Mesendoderm (in vitro differentiated cells): ENCODE measurements around the gene BOD1.

Source experiments
- DNase-seq: peaks from one replicate; pipeline ENCODE4 v3.0.0; 2013
- H2AK5ac ChIP-seq: 2 replicates; pipeline ENCODE4 v1.6.1; 2013; ENCODE audit warnings: low read length, inconsistent platforms
- H2BK120ac ChIP-seq: 2 replicates; pipeline ENCODE4 v1.6.1; 2013; ENCODE audit warnings: low read depth, mild to moderate bottlenecking, low read length, moderate library complexity, mixed read lengths
- H2BK15ac ChIP-seq: replicated peaks from 2 replicates; pipeline ENCODE4 v1.6.1; 2013; ENCODE audit warnings: low read depth, mild to moderate bottlenecking, moderate library complexity
- H2BK5ac ChIP-seq: 2 replicates; pipeline ENCODE4 v1.6.1; 2013; ENCODE audit warnings: low read length, inconsistent platforms
- H3K18ac ChIP-seq: 2 replicates; pipeline ENCODE4 v1.6.1; 2013; ENCODE audit warnings: mild to moderate bottlenecking, low read length, mixed read lengths
- H3K23ac ChIP-seq: one replicate; pipeline ENCODE4 v1.6.1; 2013; ENCODE audit warnings: low read length
- H3K27ac ChIP-seq: 2 replicates; pipeline ENCODE4 v1.5.1; 2013; ENCODE audit warnings: low read depth, mild to moderate bottlenecking, inconsistent platforms, low read length, moderate library complexity
- H3K27me3 ChIP-seq: 2 replicates; pipeline ENCODE4 v1.6.1; 2013; ENCODE audit warnings: low read length, control low read depth, mild to moderate bottlenecking, inconsistent platforms; ENCODE audit not compliant: insufficient read depth, poor library complexity
- H3K36me3 ChIP-seq: 2 replicates; pipeline ENCODE4 v1.6.1; 2013; ENCODE audit warnings: low read length, inconsistent platforms; ENCODE audit not compliant: control insufficient read depth, insufficient read depth
- H3K4ac ChIP-seq: one replicate; pipeline ENCODE4 v1.6.1; 2013; ENCODE audit warnings: low read depth, mild to moderate bottlenecking, low read length, moderate library complexity
- H3K4me1 ChIP-seq: 2 replicates; pipeline ENCODE4 v1.6.1; 2013; ENCODE audit warnings: low read depth, low read length, inconsistent platforms; ENCODE audit not compliant: control insufficient read depth
- H3K4me2 ChIP-seq: 2 replicates; pipeline ENCODE4 v1.6.1; 2013; ENCODE audit warnings: low read length
- H3K4me3 ChIP-seq: 2 replicates; pipeline ENCODE4 v1.5.1; 2013; ENCODE audit warnings: mild to moderate bottlenecking, low read length
- H3K56ac ChIP-seq: one replicate; pipeline ENCODE4 v1.6.1; 2013; ENCODE audit warnings: low read length
- H3K79me1 ChIP-seq: 2 replicates; pipeline ENCODE4 v1.6.1; 2013; ENCODE audit warnings: low read length, inconsistent platforms
- H3K79me2 ChIP-seq: 2 replicates; pipeline ENCODE4 v1.6.1; 2013; ENCODE audit warnings: mild to moderate bottlenecking, low read length; ENCODE audit not compliant: control insufficient read depth, insufficient read depth
- H3K9ac ChIP-seq: 2 replicates; pipeline ENCODE4 v1.6.1; 2013; ENCODE audit warnings: low read length, inconsistent platforms
- H4K5ac ChIP-seq: one replicate; pipeline ENCODE4 v1.6.1; 2013; ENCODE audit warnings: low read length
- H4K8ac ChIP-seq: one replicate; pipeline ENCODE4 v1.6.1; 2013; ENCODE audit warnings: low read depth, mild to moderate bottlenecking, control low read depth, low read length, moderate library complexity
- WGBS: extraction: QIAGEN DNeasy Blood & Tissue Kit; methylation state at CpG from one replicate; pipeline ENCODE4 v1.1.7; 2013; ENCODE audit warnings: low lambda C conversion rate, missing lambda C conversion rate; ENCODE audit not compliant: insufficient coverage; ENCODE audit errors: extremely low coverage; 5-methylcytosine and 5-hydroxymethylcytosine counted together

BOD1 gene

GRCh38 chr5:173611706-173612105 lies 4.7 kb downstream of the BOD1 start:
- H4K5ac ChIP-seq: no peak overlapping the region
- H2BK120ac ChIP-seq: no peak overlapping the region
- no peaks in the 10 kb centered on the region for H3K27me3 ChIP-seq
- DNase-seq: no peak
- peaks cover 6% of the 10 kb centered on the region for H3K4me1 ChIP-seq
- peaks cover 66% of the 10 kb centered on the region for H3K79me2 ChIP-seq
- WGBS: no CpG with 5 or more reads among the region's 4 CpGs
- H3K4ac ChIP-seq: no peak overlapping the region
- no peak overlapping the region for H3K56ac ChIP-seq
- no peak overlapping the region for H3K18ac ChIP-seq
- no peak overlapping the region for H4K8ac ChIP-seq
- H2BK15ac ChIP-seq: no peak overlapping the region
- H3K9ac ChIP-seq: no peak overlapping the region
- H3K4me3 ChIP-seq: no peak overlapping the region
- no peak overlapping the region for H2BK5ac ChIP-seq
- H3K79me1 ChIP-seq: peaks cover 19% of the 10 kb centered on the region
- no peak overlapping the region for H3K27ac ChIP-seq
- no peak overlapping the region for H3K23ac ChIP-seq
- peaks cover 4% of the 10 kb centered on the region for H3K36me3 ChIP-seq
- no peak overlapping the region for H2AK5ac ChIP-seq
- H3K4me2 ChIP-seq: no peak overlapping the region

GRCh38 chr5:173604141-173604540 lies 12.3 kb downstream of the BOD1 start:
- Histone ChIP-seq H3K4me2 (no peak overlapping the region), H3K79me2 (no peaks in the 10 kb centered on the region), H3K4me1 (no peaks in the 10 kb centered on the region), H2BK5ac (no peak overlapping the region), H4K8ac (no peak overlapping the region), H2BK15ac (no peak overlapping the region), H3K4me3 (no peak overlapping the region), H2AK5ac (no peak overlapping the region), H3K9ac (no peak overlapping the region), H3K4ac (no peak overlapping the region), H3K27ac (no peak overlapping the region), H3K56ac (no peak overlapping the region), H3K23ac (no peak overlapping the region), H3K27me3 (no peaks in the 10 kb centered on the region), H3K36me3 (peaks cover 12% of the 10 kb centered on the region), H3K18ac (no peak overlapping the region), H3K79me1 (peaks cover 3% of the 10 kb centered on the region), H2BK120ac (no peak overlapping the region), H4K5ac (no peak overlapping the region)
- no CpG with 5 or more reads among the region's 1 CpG for WGBS
- DNase-seq: no peak

GRCh38 chr5:173602423-173602822 lies 14.0 kb downstream of the BOD1 start:
- no peak overlapping the region for H3K4me2 ChIP-seq
- H2BK5ac ChIP-seq: no peak overlapping the region
- H3K56ac ChIP-seq: no peak overlapping the region
- H3K9ac ChIP-seq: no peak overlapping the region
- H4K8ac ChIP-seq: no peak overlapping the region
- peaks cover 3% of the 10 kb centered on the region for H3K79me1 ChIP-seq
- H2AK5ac ChIP-seq: no peak overlapping the region
- H3K18ac ChIP-seq: no peak overlapping the region
- peak; percentile 27 for DNase-seq
- no CpG with 5 or more reads among the region's 6 CpGs for WGBS
- H3K36me3 ChIP-seq: peaks cover 12% of the 10 kb centered on the region
- no peaks in the 10 kb centered on the region for H3K79me2 ChIP-seq
- H2BK15ac ChIP-seq: no peak overlapping the region
- H3K4me3 ChIP-seq: no peak overlapping the region
- no peak overlapping the region for H3K23ac ChIP-seq
- no peaks in the 10 kb centered on the region for H3K27me3 ChIP-seq
- H3K4me1 ChIP-seq: no peaks in the 10 kb centered on the region
- no peak overlapping the region for H3K27ac ChIP-seq
- H4K5ac ChIP-seq: no peak overlapping the region
- H3K4ac ChIP-seq: no peak overlapping the region
- H2BK120ac ChIP-seq: no peak overlapping the region

GRCh38 chr5:173598686-173599085 lies 17.8 kb downstream of the BOD1 start:
- Histone ChIP-seq H3K79me2 (no peaks in the 10 kb centered on the region), H4K5ac (no peak overlapping the region), H2AK5ac (no peak overlapping the region), H2BK15ac (no peak overlapping the region), H3K56ac (no peak overlapping the region), H3K4me3 (no peak overlapping the region), H4K8ac (no peak overlapping the region), H2BK5ac (no peak overlapping the region), H3K23ac (no peak overlapping the region), H3K4me2 (no peak overlapping the region), H3K79me1 (no peaks in the 10 kb centered on the region), H3K18ac (no peak overlapping the region), H3K36me3 (no peaks in the 10 kb centered on the region), H3K4ac (no peak overlapping the region), H3K27me3 (no peaks in the 10 kb centered on the region), H3K4me1 (no peaks in the 10 kb centered on the region), H3K9ac (no peak overlapping the region), H3K27ac (no peak overlapping the region), H2BK120ac (no peak overlapping the region)
- no peak for DNase-seq
- WGBS: no CpG with 5 or more reads among the region's 4 CpGs

GRCh38 chr5:173597304-173597703 lies 19.1 kb downstream of the BOD1 start:
- H3K4ac ChIP-seq: no peak overlapping the region
- H2AK5ac ChIP-seq: no peak overlapping the region
- H2BK5ac ChIP-seq: no peak overlapping the region
- no peak overlapping the region for H3K9ac ChIP-seq
- no peak overlapping the region for H3K4me2 ChIP-seq
- H3K27me3 ChIP-seq: no peaks in the 10 kb centered on the region
- H3K79me2 ChIP-seq: no peaks in the 10 kb centered on the region
- no peak overlapping the region for H3K56ac ChIP-seq
- H3K79me1 ChIP-seq: no peaks in the 10 kb centered on the region
- no peak overlapping the region for H3K4me3 ChIP-seq
- H4K8ac ChIP-seq: no peak overlapping the region
- H3K18ac ChIP-seq: no peak overlapping the region
- H3K27ac ChIP-seq: no peak overlapping the region
- H2BK120ac ChIP-seq: no peak overlapping the region
- H3K23ac ChIP-seq: no peak overlapping the region
- no CpG with 5 or more reads among the region's 1 CpG for WGBS
- no peak overlapping the region for H4K5ac ChIP-seq
- no peaks in the 10 kb centered on the region for H3K36me3 ChIP-seq
- no peak overlapping the region for H2BK15ac ChIP-seq
- no peaks in the 10 kb centered on the region for H3K4me1 ChIP-seq
- DNase-seq: no peak

- Histone ChIP-seq H4K8ac (no peak overlapping the region), H3K4me3 (no peak overlapping the region), H3K79me1 (no peaks in the 10 kb centered on the region), H3K79me2 (no peaks in the 10 kb centered on the region), H2BK5ac (no peak overlapping the region), H3K4ac (no peak overlapping the region), H3K56ac (no peak overlapping the region), H2AK5ac (no peak overlapping the region), H3K18ac (no peak overlapping the region), H4K5ac (no peak overlapping the region), H2BK120ac (no peak overlapping the region), H3K9ac (no peak overlapping the region), H3K27ac (no peak overlapping the region), H3K4me1 (no peaks in the 10 kb centered on the region), H3K23ac (no peak overlapping the region), H3K27me3 (no peaks in the 10 kb centered on the region), H3K36me3 (no peaks in the 10 kb centered on the region), H2BK15ac (no peak overlapping the region), H3K4me2 (no peak overlapping the region)
- DNase-seq: no peak
- no CpG with 5 or more reads among the region's 3 CpGs for WGBS
Observed at GRCh38 chr5:173595841-173596240, 20.6 kb downstream of the BOD1 start.
